GM12801 (cell line): ENCODE measurements around the gene SLC13A4.

Source experiments
- CTCF ChIP-seq: IDR thresholded peaks from one replicate; pipeline ENCODE4 v1.5.1; 2011; ENCODE audit warnings: control low read depth; ENCODE audit not compliant: insufficient read length; ENCODE audit errors: extremely low read depth

SLC13A4 gene

DNA sequence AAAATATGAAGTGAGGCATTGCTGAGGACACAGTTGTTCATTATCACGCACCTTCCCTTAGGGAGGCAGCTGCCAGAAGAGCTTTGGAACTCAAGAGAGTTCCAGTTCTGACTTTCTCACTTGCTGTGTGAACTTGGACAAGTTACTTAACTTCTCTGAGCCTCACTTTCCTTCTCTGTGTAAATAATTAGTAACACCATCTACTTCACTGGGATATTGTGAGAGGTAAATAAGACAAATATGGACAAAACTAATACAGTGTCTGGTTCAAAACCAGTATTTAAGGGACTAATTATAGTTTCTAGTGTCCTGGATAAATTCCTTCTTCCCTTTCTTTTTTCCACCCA, 6.3 kb upstream of the SLC13A4 start:
- no peak for TF ChIP-seq CTCF

DNA sequence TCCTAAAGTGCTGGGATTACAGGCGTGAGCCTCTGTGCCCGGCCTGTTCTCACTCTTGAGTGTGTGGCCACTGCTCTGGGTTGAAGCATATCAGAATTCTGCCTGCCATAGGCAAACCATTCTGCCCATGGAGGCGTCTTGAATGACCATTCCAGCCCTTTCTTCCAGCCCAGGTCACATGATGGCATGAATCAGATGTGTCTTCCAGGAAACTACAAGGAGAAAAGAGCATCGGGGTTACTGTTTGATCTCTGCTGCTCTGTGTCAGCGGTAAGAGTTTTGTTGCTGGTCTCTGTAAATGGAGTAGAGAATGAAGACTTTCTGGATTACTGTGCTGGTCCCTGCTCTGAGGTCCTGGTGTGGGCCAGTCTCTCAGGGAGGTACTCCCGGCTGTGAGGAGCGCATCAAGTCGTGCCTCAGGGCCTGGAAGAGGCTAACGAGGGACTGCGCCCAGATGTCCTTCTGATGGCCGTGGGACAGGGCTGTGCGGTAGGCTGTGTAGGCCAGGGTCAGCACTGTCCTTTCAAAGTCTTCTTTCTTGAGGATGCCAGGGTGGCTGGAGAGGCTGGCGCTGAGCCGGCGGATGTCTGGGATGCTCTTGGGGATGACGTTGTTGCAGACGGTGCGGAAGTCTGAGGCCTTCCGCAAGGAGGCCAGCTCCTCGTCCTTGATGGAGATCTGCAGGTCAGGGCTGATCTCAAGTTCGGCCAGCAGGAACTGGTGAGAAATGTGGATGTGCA, 5.8 kb upstream of the SLC13A4 start:
- TF ChIP-seq CTCF: no peak

- TF ChIP-seq CTCF: no peak
Measured at GRCh38 chr7:135731131-135731530, 3.1 kb upstream of the SLC13A4 start.

GRCh38 chr7:135729230-135729629, 1.2 kb upstream of the SLC13A4 start:
- TF ChIP-seq CTCF: no peak

GRCh38 chr7:135726911-135727673, 894 bp downstream of the SLC13A4 start:
- no peak for TF ChIP-seq CTCF

DNA sequence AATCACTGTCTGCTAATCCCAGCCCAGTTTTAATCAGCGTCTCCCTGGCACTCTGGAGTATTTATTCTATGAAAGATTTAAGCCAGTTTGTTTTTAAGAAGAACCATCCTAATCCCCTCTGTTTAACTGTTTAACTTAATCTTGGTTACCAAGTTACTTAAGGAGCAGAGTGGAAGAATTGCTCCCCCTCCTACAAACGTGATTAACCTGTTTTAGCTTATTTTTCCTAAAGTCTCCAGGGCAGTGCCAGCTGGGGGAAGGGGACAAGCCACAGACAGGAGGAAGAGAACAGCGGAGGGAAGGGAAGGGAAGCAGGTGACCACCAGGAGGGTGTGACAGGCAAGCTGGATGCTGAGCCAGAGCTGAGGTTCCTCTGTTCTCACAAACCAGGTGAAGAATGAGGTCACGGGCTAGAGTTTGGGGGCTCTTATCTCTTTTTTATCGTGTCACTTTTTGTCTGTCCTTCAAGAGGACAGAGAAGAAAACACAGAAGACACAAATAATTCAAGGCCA, 1.7 kb downstream of the SLC13A4 start:
- TF ChIP-seq CTCF: no peak

DNA sequence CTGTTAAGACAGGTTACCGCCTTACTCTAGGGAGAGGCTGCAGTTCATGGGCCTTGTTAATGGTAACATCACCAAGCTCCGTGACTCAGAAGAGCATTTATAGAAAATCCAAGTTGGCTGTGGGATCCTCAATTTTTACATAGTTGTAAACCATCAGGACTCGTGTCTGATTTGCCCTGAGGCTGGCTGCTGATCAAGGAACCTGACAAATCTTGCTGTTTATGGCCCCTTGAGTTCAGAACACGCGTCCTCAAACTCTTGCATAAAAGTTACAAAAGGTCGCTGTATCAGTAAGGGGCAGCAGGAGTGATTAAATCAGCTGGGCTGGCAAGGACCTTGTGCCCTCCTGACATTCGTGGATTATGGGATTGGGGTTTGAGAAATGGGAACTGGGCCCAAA, 4.6 kb downstream of the SLC13A4 start:
- TF ChIP-seq CTCF: no peak
